NCI-H2227 (cell line): Measurements from ENCODE around the gene STK39.
"Not testable (repeated sequence)": the region's sequence is repeated elsewhere in the genome, so short reads cannot be mapped to it uniquely, and the experiment has no call there.

Experiments
- DNase-seq: peaks from one replicate; lab custom pipeline; 2025; ENCODE audit not compliant: unreplicated experiment; lab: John Stamatoyannopoulos, UW

Gene STK39

DNA sequence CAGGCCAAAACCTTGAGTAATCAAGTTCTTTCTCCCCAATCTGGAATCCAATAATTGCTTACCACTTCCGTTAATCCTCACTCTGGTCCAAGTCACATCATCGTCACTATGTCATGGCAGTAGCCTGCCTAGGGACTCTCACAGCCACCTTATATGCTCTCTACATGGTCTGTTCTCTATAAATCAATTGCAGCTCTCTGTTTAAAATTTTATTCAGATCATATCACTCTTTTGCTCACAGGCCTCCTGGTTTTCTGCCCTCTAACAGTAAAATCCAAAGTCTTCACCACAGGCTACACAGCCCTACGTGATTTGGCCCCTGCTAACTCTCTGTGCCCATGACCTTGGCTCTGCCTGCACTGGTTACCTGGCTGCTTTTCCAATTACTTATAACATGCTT, 188.7 kb downstream of the STK39 start:
- DNase-seq = no peak

DNA sequence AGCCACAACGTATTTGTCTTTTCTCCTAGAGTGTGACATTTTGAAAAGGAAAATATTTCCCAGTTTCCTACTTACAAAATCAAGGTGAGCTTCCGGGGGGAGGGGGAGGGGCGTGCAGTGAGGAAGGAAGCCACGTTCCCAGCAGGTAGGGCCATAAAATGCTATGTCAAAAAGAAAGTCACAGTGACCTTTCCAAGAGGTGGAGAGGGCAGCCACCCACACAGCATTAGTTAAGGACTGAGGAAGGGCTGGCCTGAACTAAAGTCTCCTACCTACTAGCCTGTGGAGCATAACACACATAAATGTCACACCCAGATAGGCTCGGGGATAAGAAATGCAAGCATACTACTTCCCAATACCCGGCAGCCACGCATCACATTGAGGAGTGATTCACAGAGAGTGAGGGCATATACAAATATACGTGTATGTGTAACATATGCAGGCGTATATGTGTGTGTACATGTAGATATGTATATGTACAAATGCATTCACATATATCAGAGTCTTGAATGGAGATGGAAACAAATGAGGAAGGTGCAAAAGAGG, 191.1 kb downstream of the STK39 start:
- no peak for DNase-seq

DNA sequence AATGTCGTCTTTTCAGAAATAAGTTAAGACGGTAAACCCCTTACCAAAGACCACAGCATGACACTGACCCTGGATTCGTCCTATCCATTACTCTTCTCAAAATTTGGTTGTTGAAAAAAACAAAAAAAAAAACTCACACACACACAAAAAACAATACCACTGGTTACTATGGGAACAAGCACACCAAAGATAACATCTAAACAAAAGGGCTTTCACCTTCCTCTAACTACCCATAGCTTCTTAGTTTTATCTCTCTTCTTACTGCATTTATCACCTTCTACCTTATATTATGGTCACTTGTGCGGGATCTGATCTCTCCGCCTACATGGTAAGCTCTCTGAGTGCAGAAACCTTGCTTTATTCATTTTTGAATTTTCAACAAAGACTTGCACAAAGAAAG, 192.7 kb downstream of the STK39 start:
- DNase-seq = peak; percentile 53

DNA sequence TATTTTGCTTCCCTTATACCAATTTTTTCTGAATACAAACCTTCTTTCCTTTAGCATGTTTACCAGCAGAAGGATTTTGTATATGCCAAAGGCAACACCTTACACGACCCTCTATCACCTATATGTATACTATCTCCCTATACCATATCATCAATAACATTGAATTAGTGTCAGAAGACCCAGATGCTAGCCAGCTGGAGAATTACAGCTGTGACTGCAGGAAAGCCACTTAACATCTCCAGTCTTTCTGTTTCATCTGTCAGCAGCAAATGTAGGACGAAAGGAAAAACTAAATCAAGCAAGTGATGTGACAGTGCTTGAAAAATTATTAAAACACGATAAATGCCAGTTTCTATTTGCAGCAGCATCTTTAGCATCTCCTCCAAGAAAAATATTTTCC, 193.7 kb downstream of the STK39 start:
- DNase-seq = peak; percentile 17

DNA sequence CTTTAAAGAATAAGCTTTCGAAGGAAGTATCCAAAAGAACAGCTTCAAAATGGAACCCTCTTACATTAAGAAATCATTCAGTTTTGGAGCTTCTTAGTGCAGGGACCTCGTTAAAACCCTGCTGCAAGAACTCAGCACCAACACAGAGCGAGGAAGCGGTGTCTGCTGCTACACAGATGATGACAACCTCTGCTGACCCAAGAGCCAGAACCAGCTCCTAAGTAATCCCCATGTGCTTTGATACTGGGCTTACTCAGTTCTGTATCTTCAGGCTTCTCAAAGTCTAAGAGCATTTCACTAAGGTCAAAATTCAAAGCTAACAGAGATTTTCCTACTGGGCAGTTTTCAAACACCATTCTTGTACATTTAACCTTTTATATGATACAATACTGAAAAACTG, 194.6 kb downstream of the STK39 start:
- no peak for DNase-seq

DNA sequence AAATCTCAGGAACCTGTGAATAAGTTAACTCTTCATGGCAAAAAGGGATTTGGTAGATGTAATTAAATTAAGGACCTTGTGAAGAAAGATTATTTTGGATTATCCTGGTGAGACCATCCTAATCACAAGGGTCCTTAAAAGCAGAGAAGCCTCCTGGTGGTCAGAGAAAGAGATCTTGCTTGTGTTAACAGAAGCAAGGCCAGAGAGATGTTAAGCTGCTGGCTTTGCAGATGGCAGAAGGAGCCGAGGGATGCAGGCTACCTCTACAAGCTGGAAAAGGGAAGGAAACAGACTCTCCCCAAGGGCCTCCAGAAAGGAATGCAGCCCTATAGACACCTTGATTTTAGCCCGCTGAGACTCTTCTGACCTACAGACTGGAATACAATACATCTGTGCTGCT, 197.0 kb downstream of the STK39 start:
- no peak for DNase-seq

DNA sequence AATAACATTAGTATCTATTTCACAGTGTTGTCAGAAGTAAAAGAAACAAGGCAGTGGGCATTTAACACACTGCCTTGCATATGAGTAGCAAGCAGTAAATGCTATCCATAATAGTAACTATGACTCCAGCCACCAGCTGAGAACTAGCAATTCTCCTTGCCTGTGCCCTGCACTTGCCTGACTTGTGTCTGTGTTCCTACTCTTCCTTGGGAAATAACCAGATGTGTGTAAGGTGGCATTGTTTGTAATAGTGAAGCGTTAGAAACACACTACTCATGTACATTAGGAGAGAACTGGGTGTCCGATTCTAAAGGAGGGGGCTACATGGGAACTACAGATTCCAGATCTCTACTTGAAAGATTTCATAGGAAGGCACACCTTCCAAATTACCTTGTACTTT, 197.8 kb downstream of the STK39 start:
- no peak for DNase-seq

DNA sequence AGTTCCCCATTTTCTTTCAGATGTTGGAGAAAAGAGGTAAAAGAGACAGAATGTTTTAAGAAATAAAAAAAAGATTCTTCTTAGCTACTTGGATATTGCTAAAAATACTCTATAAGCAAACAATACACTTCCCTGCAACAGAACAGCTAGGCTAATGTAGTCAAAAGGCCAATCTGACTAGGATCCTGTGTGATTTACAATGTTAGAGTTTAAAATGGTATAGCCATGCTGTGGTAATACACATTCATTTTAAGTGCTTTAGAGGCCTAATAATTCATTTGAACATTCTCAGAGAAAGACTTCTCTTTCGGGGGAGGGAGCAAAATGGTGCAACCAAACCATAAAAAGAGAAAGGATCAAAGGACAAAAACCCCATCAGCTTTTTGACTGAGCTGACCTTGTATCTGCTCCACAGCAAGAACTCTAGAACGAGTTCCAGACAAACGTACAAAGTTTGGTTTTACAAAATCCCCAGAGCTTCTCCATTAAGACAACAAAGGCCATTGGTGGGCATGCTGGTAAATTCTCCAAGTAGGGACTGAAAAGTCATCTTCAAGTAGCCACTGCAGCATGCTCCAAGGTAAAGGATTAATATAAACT, 200.2 kb downstream of the STK39 start:
- no peak for DNase-seq

DNA sequence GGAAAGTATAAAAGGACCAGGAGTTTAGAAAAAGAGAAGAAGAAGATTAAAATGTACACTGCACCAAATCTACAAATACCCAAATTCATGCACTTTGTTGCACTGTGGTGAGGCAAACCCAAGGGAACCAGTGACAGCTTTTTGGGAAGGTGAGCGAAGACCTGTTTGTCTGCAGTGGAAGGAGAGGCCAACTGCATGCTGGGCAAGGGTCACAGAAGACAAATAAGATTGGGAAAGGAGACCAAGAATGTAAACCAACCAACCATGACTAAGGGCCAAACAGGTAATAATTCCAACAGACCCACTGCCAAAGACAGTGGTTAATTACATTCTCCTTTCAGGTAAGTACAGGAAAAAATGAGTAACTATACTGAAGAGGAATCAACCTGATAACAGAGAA, 202.8 kb downstream of the STK39 start:
- DNase-seq = no peak

DNA sequence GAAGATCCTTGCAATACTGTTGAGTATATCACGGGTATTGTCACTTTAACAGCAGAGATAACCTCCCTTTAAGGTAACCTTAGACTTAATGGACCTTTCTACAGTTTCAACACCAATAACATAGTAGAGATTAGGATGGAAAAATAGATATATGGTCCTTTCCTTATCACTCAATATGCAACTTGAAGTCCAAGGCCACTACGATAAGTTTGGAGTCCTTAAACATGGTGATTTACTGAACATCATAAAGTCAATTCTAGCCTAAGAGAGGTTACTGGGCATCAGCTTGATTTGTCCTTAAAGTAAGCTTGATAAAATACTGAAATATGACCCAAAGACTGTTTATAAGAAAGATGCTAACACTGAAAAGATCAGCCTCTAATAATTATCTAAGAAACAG, 203.2 kb downstream of the STK39 start:
- no peak for DNase-seq

DNA sequence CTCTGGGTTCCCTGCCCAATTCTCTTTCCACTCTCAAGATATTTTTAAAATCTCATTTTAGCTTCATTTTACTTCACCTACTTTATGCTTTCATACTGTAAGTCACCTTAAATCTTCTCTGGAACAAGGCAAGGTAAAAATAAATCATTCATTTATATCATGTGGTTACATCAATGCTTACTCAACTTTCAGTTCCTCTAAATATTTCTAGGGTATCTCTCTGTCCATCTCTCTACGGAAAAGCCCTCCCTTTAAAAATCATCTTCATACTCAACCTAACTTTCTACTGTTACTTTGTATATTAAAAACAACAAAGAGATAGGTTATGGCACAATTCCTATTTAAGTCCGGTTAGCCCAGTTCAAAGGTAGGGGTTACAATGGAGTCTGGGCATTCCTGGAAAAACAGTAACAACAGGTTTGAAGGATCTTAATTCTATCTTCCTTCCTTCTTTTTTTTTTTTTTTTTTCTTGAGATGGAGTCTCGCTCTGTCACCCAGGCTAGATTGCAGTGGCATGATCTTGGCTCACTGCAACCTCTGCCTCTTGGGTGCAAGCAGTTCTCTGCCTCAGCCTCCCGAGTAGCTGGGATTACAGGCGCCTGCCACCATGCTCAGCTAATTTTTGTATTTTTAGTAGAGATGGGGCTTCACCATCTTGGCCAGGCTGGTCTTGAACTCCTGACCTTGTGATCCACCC, 205.1 kb downstream of the STK39 start:
- not testable (repeated sequence) for DNase-seq

DNA sequence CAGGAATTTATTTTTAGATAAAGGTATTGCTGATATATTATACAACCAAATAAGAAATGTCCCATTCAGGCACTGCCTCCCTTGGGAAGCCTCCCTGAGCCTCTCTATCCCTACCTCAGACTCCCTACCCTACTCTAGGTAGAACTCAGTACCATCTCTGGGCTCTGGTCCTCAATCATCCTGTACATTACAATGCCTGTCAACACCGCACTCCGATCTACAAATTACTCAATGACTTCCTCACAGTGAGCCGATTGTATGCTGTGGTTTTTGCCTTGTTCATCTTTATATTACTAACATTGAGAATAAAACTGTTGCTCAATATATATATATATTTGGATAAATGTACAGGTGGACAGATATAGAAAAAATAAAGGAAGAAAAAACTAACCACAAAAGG, 207.5 kb downstream of the STK39 start:
- DNase-seq = no peak

DNA sequence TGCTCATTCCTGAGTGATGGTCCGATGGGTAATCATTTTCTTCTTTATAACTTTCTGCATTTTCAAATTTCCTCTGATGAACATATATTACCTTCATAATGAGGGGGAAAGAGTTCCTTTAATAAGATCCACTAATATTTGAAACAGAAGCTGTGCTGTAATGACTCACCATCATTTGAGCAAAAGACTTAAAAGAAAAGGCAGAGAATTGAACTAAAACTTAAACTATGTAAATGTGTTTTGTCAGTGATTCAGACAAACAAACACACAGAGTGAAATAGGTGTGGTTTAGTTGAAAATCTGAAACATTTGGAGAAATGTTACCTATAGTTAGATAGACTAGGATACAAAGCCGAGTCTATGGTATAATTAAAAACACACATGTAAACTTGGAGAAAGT, 209.6 kb downstream of the STK39 start:
- no peak for DNase-seq

DNA sequence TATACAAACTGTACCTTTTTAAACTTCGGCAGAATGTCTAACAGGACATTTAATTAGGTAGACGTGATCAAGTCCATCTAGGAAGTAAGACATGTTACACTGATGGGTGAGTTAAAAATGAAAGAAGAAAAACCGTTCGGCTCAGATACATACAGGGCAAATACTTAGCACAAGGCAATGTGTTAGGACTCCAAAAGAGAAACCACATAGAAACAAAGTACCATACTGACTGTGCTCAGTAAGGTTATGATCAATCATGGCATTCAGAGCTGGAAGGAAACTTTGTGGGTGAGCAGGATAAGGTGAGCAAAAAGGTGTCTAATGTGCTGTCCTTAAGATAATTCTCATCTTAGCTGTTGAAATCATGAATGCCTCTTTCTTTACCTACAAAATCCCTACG, 211.9 kb downstream of the STK39 start:
- DNase-seq = no peak

DNA sequence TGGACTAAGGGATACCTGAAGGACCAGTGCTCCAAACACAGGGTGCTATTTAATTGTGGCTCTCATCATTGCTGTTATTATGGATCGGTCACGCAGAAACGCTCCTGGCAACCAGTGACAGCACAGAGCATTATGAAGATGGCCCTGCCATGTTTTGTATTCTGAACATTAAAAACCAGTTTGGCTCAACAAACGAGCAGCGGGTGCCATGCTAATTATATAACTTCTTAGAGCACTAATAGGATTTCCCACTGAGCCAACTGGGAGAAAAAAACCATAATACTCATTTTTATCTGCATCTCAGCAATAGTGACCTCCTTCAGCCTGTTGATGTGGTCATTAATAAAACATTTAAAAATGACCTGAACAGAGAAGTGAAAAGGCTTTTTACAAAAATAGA, 212.8 kb downstream of the STK39 start:
- DNase-seq = peak; percentile 55

DNA sequence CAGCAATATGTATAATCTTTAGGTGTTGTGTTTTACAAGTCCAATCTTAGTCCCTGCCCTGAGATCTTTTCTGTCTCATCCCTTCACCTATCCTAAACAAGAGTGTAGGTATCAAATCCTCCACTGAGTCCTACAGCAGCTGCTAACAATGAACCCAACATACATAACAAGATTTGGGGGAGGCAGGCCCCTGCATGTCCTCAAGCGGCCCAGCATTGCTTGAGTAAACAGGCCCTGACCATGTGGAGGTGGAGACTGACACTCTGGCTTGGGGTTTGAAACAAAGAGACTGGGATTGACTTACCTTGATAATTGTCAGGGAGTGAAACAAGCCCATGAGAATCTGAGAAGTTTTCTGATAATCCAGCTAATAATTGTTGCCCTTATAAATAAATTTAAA, 213.4 kb downstream of the STK39 start:
- DNase-seq = no peak

DNA sequence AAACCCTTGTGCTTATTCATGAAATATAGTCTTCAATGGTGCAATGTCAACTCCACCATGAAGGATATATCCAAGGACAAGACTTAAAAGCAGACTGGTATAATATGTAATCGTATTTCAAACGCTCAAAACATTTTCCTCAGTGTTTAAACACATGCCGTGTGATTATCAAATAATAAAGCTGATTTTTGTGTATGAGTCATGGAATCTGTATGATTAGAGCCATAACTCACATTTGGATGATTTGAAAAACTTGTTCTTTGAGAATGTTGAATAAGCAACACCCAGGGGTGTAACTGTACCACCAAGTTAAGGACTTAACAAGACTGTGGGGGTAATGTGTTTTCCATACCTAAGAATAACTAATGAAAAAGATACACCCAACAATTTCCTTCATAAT, 215.3 kb downstream of the STK39 start:
- DNase-seq = no peak

DNA sequence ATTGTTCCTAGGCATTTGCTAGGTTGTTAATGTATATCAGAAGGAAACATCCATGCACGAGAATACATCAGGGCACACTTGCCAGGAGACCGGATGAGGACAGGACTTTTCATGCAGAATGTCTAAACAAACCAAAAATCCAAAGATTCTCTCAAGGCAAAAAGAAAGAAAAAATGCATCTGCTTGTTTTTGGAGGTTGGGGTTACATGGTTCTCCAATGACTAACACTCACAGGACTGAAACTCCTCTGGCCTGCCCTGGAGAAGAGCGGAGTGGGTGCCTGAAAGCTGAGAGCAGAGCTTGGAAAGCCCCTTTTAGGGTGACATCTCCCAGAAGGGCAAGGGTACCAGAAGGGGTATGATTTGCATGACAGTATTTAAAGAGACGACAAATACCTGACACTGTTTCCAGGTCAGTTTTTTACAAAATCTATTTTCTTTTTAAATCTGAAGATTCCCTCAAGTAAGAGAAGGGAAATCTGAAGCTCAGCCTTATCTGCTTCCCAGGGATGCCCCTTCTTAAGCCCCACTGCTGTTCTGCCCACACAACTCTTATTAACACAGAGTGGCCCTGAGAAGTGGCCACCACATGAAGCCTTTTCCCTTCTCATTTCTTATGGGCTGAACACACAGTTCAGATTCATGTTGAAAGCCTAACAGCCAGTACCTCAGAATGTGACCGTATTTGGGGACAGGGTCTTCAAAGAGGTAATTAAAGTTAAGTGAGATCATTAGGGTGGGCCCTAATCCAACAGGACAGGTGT, 216.4 kb downstream of the STK39 start:
- DNase-seq = no peak

DNA sequence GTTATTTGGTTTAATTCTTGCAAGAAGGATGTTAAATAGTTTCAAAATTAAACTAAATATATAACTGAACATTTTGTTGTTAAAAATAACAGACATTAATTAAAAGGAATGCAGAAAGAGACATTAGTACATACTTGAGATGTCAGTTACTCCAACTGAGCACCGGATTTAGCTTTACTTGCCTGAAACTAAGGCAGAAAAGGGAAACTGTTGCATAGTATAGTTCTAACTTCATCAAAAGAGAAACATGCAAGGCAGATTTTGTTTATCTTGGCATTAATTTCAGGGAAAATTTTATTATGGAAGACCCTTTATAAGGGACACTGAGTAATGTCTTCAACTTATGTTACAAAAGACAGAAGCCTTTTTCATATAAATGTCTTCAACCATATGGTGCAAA, 218.3 kb downstream of the STK39 start:
- DNase-seq = no peak

DNA sequence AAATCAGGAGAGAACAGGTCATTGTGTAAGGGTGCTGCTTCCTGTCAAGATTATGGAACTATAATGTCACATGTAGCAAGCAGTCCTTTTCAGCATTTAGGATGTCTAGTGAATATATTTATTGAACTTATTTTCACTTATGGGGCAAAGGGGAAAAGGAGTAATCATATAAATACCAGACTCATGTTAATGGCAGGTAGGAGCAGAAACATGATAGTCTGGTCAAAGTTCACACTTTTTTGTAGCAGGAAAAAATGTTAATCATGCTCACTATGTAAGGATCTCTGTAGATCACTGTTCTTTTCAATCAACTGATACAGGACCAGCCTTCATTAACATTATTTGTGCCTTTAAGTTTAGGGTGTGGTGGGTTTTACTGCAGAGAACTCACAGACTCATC, 219.0 kb downstream of the STK39 start:
- DNase-seq = no peak

DNA sequence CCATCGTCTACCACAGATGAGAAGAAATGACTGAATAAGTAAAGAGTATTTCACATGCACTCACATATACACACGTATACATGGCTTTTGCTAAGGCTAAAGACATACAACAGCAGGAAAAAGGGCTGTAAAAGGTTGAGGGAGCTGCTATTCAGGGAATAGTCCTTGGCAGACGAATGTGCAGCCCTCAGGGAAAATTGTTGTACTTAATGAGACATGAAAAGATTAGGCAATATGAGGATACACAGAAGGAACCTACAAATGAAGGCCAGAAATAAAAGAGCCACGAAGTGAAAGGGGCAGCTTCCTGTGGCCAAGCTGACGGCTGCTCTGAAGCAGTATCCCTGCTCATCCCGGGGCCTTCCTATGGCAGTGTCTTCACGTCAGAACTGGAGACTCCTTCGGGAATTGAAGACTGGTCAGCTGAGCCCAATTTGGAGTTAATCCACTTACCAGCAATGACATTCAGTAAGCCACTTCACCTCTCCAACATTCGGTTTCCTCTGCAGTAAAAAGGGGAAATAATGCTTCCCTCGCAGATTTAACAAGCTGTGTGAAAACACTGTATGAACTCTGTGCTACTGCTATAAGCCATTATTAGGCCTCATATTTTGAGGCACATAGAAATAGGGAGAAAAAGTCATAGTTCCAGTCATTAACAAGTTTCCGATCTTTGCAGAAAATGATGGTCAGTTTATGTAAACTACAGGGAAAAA, 221.8 kb downstream of the STK39 start:
- DNase-seq = no peak

DNA sequence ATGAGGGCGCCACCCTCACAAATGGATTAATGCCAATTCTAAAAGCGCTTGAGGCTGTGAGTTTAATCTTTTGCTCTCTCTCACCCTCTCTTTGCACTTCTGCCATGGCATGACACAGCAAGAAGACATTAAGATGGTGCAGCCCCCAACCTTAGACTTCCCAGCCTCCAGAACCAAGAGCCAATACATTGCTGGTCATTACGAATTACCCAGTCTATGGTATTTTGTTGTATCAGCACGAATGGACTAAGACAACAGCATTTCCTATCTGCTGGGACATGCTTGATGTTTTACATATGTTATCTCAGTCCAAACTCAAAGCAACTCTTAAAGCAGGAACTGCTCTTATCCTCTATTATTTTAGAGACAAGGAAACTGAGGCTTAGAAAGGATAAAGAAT, 222.9 kb downstream of the STK39 start:
- DNase-seq = no peak
